HepG2 (cell line): ENCODE measurements around the gene PAIP1. TPM values are rescaled to one million over a fixed set of nuclear protein-coding genes. Genes with fewer than 3 reads are reported as not detected.

Source experiments
- KDM4B ChIP-seq: sonication (generic); formaldehyde crosslinking; IDR thresholded peaks from 2 replicates; pipeline ENCODE4 v1.4.0; 2020; ENCODE audit warnings: missing genetic modification reagents
- POLR2AphosphoS5 ChIP-seq: IDR thresholded peaks from 2 replicates; pipeline ENCODE4 v1.6.1; 2012; ENCODE audit warnings: low read depth, low read length
- SIN3B ChIP-seq: fragments of 150-350 bp; IDR thresholded peaks from 2 replicates; pipeline ENCODE4 v1.6.1; 2014; ENCODE audit warnings: low read length
- SOX5 ChIP-seq: IDR thresholded peaks from 2 replicates; pipeline ENCODE4 v1.6.1; 2016; ENCODE audit warnings: borderline replicate concordance
- ZBTB7B ChIP-seq: sonication (generic); formaldehyde crosslinking; IDR thresholded peaks from 2 replicates; pipeline ENCODE4 v1.4.0; 2020; ENCODE audit warnings: missing genetic modification reagents
- ZFAT ChIP-seq: sonication (generic); formaldehyde crosslinking; conservative IDR thresholded peaks from 2 replicates; pipeline ENCODE4 v1.8.1; 2023; ENCODE audit warnings: missing genetic modification reagents, inconsistent platforms
- ZNF142 ChIP-seq: sonication (generic); formaldehyde crosslinking; IDR thresholded peaks from 2 replicates; pipeline ENCODE4 v1.4.0; 2020; ENCODE audit warnings: missing genetic modification reagents
- ZNF407 ChIP-seq: sonication (generic); formaldehyde crosslinking; IDR thresholded peaks from one replicate; pipeline ENCODE4 v1.5.1; 2020; ENCODE audit warnings: mild to moderate bottlenecking, missing genetic modification reagents; ENCODE audit errors: not compliant biosample characterization
- ZUFSP ChIP-seq: sonication (generic); formaldehyde crosslinking; IDR thresholded peaks from 2 replicates; pipeline ENCODE4 v1.9.0; 2021; ENCODE audit warnings: missing genetic modification reagents, mild to moderate bottlenecking, borderline replicate concordance
- polyA plus RNA-seq, 8 experiments: library from polyadenylated mRNA; depleted of rRNA in 3 of 8; stranded (reverse) in 7 of 8; unstranded in 1 of 8; fragments of >200 nt; fragmentation: Illumina TruSeq in 4 of 8; extraction: Trizol in 4 of 8; gene quantifications; 2 replicates each; pipeline versions ENCODE4 v1.2.1 to v1.2.3, GENCODE V29; 2011 to 2016; ENCODE audit warnings: low read depth in 4 of 8, missing spikeins in 1 of 8, mixed read lengths in 1 of 8; ENCODE audit not compliant: insufficient read depth in 1 of 8
- total RNA-seq, 5 experiments: library from RNA; depleted of rRNA; stranded (reverse); fragments of >200 nt; fragmentation: Illumina TruSeq; extraction: Trizol; gene quantifications; 2 replicates each; pipeline ENCODE4 v1.2.3, GENCODE V29; 2016; ENCODE audit warnings: low read depth in 1 of 5
- TF ChIP-seq, protein P1 (sequence below): sonication (generic); formaldehyde crosslinking; IDR thresholded peaks from 2 replicates; pipeline ENCODE4 v1.5.0; 2020; ENCODE audit warnings: mild to moderate bottlenecking, missing genetic modification reagents, moderate library complexity

PAIP1 gene
- total and polyA plus RNA-seq, 2 of the 13 experiments (the other 11 are each of a cell fraction or from before 2014, with no cell fraction given), result 96.6 to 116 TPM

DNA sequence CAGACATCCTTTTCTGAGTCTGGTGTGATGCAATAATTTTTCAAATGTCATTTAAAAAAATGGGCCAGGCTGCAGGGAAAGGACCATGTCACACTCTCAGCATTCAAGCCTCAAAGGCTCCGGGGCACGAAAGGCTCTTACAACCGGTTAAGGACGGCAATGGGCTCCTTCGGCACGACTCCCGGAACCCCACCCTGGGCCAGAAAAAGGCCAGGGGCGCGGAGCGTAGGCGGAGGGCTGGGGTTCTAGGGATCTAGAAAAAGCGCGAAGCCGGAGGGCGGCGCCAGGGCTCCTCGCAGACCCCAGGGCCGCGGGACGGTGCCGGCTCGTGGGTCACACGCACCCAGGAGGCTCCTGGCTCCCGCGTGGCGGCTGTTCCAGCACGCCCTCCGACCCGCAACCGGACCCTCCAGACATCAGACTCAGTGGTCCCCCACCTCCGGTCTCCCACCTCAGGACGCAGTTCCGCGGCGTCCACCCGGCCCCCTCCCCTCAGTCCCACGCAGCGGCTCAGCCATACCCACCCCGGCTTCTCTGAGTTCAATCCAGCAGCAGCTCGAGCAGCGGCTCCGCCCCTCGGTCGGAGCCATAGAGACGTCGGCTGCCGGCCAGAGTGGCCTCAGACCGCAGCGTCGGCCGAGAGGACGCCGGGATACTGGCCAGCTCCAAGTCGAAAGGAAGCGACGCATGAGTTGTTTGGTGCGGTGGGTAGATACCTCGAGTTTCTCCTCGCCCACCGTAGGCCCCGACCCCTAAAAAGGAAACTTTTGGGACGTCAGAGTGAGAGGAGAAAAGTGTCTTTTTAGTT, 73.4 kb downstream of the PAIP1 start, which contains the start of gene TMEM267 (continued):
- TF ChIP-seq ZNF142 (CRISPR knock-in tag) (no peak), SIN3B (0 out of 2 replicates have a peak, but pooled peaks have one; percentile 35), ZFAT (0 out of 2 replicates have a peak, but pooled peaks have one; percentile 51), SOX5 (CRISPR knock-in tag) (peak; percentile 14; the same call in 1 of the 2 replicates), ZNF407 (peak; percentile 87), POLR2AphosphoS5 (peak; percentile 93), ZBTB7B (CRISPR knock-in tag) (peak; percentile 75; the same call in 1 of the 2 replicates), ZUFSP (CRISPR knock-in tag) (no peak), KDM4B (CRISPR knock-in tag) (no peak)
- TF ChIP-seq, protein P1, sequence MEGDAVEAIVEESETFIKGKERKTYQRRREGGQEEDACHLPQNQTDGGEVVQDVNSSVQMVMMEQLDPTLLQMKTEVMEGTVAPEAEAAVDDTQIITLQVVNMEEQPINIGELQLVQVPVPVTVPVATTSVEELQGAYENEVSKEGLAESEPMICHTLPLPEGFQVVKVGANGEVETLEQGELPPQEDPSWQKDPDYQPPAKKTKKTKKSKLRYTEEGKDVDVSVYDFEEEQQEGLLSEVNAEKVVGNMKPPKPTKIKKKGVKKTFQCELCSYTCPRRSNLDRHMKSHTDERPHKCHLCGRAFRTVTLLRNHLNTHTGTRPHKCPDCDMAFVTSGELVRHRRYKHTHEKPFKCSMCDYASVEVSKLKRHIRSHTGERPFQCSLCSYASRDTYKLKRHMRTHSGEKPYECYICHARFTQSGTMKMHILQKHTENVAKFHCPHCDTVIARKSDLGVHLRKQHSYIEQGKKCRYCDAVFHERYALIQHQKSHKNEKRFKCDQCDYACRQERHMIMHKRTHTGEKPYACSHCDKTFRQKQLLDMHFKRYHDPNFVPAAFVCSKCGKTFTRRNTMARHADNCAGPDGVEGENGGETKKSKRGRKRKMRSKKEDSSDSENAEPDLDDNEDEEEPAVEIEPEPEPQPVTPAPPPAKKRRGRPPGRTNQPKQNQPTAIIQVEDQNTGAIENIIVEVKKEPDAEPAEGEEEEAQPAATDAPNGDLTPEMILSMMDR (CRISPR knock-in tag), result no peak
